HL-60/S4 treated with phorbol 12-myristate 13-acetate at 8.2 ng/mL for 4 days and 3 days (cell line): ENCODE data around the gene TIMM29.

Source experiments
- in situ Hi-C: fragments of 300-500 bp; cut with MboI; formaldehyde crosslinking; loops from 2 replicates; pipeline ENCODE4 v1.15.0; 2022; ENCODE audit warnings: low sequenced_read_pairs

TIMM29 gene

GRCh38 chr19:10911579-10912363, 16.8 kb upstream of the TIMM29 start:
- in situ Hi-C loops: no loop called here

GRCh38 chr19:10912619-10913018, 16.0 kb upstream of the TIMM29 start:
- in situ Hi-C loops: no loop called here

- in situ Hi-C loops: no loop called here
Observed at GRCh38 chr19:10913716-10914340, 14.8 kb upstream of the TIMM29 start.

DNA sequence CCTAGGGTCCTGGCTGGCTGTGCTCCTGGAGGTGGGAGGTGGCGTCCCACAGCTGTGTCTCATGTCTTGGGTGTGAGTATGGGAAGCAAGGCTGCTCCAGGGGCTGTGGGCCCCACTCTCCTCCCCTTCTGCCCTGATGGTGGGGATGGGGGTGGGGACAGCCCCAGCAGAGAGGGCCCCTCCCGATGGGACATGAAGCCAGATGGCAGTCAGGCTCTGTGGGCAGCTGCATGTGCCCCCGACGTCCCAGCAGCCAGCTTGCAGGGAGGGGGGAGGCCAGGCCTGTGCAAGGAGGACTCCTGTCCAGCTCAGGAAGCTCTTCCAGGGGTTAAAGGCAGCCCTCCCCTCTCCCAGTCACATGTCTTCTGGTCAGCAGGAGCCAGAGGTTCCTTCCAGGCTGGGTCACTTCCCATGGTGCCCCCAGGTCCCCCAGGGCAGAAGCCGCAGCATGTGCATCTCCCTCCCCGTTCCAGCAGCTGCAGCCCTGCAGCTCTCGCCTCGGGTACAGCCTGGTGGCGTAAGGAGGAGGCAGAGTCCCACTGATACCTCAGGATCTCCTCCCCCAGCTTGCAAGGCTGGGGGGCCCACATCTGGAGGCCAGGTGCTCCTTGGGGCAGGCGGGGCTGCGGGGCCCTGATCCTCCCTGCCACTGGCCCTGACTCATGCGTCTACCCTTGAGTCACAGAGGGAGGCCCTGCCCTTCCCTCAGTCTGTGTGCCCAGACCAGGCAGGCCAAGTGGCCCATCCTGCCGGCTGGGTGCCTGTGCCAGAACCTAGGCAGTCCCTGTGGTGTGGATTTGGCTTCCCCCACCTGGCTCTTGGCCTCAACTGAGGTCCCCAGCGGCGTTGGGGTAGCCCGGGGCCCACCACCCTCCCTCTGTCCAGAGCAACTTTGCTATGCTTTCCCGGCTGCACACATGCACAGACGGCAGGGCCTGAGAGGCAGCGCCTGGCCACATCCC, 13.2 kb upstream of the TIMM29 start:
- in situ Hi-C loops: no loop called here

DNA sequence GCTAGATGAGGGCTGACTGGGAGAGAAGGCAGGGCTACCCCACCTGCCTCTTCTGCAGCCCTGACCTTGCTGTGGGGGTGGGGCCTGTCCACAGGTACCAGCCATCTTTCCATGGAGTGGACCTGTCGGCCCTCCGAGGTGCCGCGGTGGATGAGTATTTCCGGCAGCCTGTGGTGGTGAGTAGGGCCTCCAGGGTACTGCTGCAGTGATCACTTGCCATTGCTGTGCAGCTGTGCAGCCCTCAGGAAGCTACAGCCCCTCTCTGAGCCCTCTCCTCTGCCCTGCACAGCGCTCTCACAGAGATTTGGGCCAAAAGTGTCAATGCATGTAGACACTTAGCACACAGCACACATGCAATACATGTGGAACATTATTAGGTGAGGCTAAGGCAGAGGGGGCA, 12.0 kb upstream of the TIMM29 start:
- in situ Hi-C loops: no loop called here

- in situ Hi-C loops: no loop called here
Observed at GRCh38 chr19:10918359-10918758, 10.3 kb upstream of the TIMM29 start.

DNA sequence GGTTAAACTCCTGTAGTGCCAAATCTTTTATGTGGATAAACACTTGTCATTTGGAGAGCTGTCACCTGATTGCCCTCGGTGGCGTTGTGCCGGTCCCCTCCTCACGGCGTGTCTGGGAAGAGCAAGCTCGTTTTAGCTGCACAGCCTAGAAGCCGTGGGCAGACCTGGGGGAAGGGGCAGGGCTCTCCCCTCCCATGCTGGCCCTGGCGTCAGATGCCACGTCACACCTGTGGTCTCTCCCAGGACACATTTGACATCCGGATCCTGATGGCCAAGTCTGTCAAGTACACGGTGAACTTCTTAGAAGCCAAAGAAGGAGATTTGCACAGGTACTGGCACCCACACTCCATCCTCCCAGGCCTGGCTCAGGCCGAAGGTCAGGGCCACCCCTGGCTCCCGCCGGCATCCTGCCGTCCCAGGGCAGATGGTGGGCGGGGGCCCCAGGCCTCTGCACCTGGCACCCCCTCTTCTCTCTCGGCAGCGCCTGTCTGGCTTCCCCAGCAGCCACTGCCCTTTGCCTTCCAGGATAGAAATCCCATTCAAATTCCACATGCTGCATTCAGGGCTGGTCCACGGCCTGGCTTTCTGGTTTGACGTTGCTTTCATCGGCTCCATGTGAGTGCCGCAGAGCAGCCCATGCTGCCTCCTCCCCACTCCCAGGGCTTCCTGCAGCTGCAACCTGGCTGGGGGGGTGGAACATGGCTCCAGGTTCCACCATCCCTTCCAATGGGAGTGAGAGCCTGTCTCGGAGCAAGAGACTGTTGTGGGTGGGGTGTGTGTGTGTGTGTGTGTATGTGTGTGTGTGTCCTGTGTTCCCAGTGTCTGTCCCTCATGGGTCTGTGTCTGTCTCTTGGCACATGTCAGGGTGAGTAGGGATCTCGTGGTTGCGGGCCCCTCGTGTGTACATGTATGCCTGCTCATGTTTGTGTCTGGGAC, 9.0 kb upstream of the TIMM29 start:
- in situ Hi-C loops: no loop called here

GRCh38 chr19:10920288-10920655, 8.3 kb upstream of the TIMM29 start:
- in situ Hi-C loops: no loop called here

- in situ Hi-C loops: no loop called here
Observed at GRCh38 chr19:10920781-10921180, 7.8 kb upstream of the TIMM29 start.

- in situ Hi-C loops: no loop called here
Observed at GRCh38 chr19:10921199-10921909, 7.3 kb upstream of the TIMM29 start.

DNA sequence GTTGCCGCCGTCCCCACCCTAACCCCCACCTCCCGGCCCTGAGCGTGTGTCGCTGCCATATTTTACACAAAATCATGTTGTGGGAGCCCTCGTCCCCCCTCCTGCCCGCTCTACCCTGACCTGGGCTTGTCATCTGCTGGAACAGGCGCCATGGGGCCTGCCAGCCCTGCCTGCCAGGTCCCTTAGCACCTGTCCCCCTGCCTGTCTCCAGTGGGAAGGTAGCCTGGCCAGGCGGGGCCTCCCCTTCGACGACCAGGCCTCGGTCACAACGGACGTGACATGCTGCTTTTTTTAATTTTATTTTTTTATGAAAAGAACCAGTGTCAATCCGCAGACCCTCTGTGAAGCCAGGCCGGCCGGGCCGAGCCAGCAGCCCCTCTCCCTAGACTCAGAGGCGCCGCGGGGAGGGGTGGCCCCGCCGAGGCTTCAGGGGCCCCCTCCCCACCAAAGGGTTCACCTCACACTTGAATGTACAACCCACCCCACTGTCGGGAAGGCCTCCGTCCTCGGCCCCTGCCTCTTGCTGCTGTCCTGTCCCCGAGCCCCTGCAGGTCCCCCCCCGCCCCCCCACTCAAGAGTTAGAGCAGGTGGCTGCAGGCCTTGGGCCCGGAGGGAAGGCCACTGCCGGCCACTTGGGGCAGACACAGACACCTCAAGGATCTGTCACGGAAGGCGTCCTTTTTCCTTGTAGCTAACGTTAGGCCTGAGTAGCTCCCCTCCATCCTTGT, 6.5 kb upstream of the TIMM29 start:
- in situ Hi-C loops: no loop called here

GRCh38 chr19:10922638-10923014, 6.0 kb upstream of the TIMM29 start:
- in situ Hi-C loops: no loop called here

- in situ Hi-C loops: no loop called here
Observed at GRCh38 chr19:10923260-10924112, 5.1 kb upstream of the TIMM29 start.

DNA sequence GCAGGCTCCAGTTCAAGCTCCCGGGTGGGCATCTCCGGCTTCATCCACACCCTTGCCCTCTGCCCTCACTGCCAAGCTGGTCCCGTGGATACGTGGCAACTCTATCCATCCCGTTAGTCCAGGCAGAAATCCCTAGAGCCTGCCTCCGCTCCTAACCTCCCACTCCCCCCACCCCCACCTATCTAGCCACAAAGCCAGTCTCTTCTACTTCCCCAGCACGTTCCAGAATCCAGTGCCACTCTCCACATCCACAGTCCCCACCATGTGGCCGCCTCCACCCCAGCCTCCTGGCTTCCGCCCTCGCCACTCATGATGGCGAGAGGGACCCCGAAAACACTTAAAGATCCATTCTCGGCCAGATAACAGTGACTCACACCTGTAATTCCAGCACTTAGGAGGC, 4.0 kb upstream of the TIMM29 start:
- in situ Hi-C loops: no loop called here

DNA sequence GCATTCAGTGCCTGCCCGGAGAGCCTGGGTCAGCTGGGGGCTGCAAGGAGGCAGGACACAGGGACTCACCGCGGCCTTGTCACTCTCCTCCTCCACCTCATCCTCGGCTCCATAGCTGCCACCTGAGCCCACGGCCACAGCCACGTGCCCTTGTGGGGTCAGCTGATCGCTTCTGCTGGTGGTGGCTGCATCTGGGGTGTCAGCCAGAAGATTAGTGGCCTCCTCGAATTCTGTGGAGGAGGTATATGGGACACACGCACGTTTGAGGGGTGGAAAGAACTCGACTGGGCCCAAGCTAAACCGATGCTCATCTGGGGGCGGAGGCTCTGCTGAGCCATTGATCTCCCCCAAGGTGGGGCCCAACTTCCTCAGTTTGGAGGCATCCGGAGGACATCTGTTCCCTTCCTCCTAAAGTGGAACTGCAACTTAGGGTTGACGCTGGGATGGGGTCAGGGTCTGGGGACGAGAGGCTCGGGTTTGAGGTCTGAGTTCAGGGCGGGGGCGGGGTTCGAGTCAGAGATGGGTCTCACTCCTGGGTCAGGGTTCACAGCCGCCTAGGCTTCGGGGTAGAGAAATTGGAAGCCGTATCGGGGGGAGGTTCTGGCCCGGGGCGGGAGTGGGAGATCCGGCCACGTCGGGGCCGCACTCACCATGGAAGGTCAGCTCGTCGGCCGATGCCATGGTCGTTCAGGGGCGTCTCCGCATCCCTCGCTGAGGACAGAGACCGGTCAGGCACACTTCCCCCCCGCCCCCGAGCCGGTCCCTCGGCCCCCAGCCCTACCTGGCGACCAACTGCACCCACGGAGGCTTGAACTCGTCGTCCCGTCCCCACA, 665 bp upstream of the TIMM29 start:
- in situ Hi-C loops: no loop called here

DNA sequence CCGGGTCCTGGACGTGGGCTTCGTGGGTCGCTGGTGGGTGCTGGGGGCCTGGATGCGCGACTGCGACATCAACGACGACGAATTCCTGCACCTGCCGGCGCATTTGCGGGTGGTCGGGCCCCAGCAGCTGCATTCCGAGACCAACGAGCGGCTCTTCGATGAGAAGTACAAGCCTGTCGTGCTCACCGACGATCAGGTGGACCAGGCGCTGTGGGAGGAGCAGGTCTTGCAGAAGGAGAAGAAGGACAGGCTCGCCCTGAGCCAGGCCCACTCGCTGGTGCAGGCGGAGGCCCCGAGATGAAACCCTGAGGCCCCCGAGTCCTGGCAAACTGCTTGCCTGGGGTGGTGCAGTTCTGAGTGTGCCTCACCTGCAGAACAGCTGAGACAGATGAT, 787 bp downstream of the TIMM29 start:
- in situ Hi-C loops: no loop called here

DNA sequence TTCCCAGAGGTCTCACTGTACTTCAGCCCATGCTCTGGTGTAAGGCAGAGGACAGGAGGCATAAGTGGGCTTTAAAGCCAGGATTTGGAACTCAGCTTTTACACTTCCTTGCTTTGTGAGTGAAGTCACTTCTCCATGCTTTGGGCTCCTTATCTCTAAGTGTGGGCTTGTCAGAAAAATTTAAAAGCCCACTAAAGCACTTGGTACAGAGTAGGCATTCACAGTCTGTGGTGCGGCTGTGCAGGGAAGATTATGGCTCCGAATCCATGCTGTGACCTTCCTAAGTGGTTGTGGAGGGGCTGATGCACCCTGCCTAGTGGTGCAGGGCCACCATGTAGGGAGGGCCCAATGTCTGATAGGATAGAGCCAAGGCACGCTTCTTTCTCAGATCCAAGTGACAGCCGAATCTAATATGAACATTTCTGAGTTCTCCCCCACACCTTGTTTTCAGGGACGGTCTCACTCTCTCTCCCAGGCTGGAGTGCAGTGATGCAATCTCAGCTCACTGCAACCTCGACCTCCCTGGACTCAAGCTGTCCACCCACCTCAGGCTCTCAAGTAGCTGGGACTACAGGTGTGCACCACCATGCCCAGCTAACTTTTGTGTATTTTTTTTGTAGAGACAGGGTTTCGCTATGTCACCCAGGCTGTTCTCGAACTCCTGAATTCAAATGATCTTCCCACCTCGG, 6.9 kb downstream of the TIMM29 start:
- in situ Hi-C loops: no loop called here
